Fibroblast of villous mesenchyme (primary cell): ENCODE results near the gene WDR88. TPM values are rescaled to one million over a fixed set of nuclear protein-coding genes. Genes with fewer than 3 reads are reported as not detected.

Source experiments
- DNase-seq: peaks from one replicate; pipeline ENCODE4 v3.0.0-alpha.2; 2010; ENCODE audit warnings: low read depth
- H3K4me3 ChIP-seq: 2 replicates; pipeline ENCODE4 v1.5.1; 2011; ENCODE audit warnings: low read depth, mild to moderate bottlenecking, low read length
- CTCF ChIP-seq: IDR thresholded peaks from 2 replicates; pipeline ENCODE4 v1.5.1; 2012; ENCODE audit warnings: low read depth, mild to moderate bottlenecking, low read length; ENCODE audit not compliant: insufficient read depth
- total RNA-seq: library from RNA; depleted of rRNA; stranded (reverse); fragments of >200 nt; gene quantifications from 2 replicates; pipeline ENCODE4 v1.2.3, GENCODE V29; 2012

The WDR88 gene
- total RNA-seq, 1 donor, result not detected

GRCh38 chr19:33195645-33196347 lies 63.9 kb downstream of the WDR88 start:
- H3K4me3 ChIP-seq, result peak overlapping the region; percentile 65
- no peak for DNase-seq

GRCh38 chr19:33196446-33197193 lies 64.7 kb downstream of the WDR88 start:
- no peak overlapping the region for H3K4me3 ChIP-seq
- DNase-seq, result no peak
- no peak for TF ChIP-seq CTCF

More at GRCh38 chr19:33195645-33196347, 63.9 kb downstream of the WDR88 start:
- TF ChIP-seq CTCF, result no peak

- H3K4me3 ChIP-seq, result no peak overlapping the region
- no peak for TF ChIP-seq CTCF
- DNase-seq, result no peak
Measured at GRCh38 chr19:33197591-33198000, 65.7 kb downstream of the WDR88 start.

- DNase-seq, result no peak
- TF ChIP-seq CTCF, result no peak
- no peak overlapping the region for H3K4me3 ChIP-seq
Measured at GRCh38 chr19:33198169-33198568, 66.3 kb downstream of the WDR88 start.

GRCh38 chr19:33199441-33200265 lies 67.7 kb downstream of the WDR88 start:
- DNase-seq, result no peak
- no peak for TF ChIP-seq CTCF
- H3K4me3 ChIP-seq, result no peak overlapping the region

GRCh38 chr19:33201473-33201872 lies 69.6 kb downstream of the WDR88 start:
- DNase-seq, result no peak
- no peak for TF ChIP-seq CTCF
- no peak overlapping the region for H3K4me3 ChIP-seq
